Medulla oblongata (tissue), 1 donor: ENCODE results near the gene CAMK2B.
A peak's percentile ranks its signal among the peaks of the same experiment; 100 is the strongest.

ENCODE experiments used
- DNase-seq: peaks from one replicate; pipeline ENCODE4 v3.0.0-alpha.2; 2015; ENCODE audit errors: extremely low spot score

CAMK2B gene

DNA sequence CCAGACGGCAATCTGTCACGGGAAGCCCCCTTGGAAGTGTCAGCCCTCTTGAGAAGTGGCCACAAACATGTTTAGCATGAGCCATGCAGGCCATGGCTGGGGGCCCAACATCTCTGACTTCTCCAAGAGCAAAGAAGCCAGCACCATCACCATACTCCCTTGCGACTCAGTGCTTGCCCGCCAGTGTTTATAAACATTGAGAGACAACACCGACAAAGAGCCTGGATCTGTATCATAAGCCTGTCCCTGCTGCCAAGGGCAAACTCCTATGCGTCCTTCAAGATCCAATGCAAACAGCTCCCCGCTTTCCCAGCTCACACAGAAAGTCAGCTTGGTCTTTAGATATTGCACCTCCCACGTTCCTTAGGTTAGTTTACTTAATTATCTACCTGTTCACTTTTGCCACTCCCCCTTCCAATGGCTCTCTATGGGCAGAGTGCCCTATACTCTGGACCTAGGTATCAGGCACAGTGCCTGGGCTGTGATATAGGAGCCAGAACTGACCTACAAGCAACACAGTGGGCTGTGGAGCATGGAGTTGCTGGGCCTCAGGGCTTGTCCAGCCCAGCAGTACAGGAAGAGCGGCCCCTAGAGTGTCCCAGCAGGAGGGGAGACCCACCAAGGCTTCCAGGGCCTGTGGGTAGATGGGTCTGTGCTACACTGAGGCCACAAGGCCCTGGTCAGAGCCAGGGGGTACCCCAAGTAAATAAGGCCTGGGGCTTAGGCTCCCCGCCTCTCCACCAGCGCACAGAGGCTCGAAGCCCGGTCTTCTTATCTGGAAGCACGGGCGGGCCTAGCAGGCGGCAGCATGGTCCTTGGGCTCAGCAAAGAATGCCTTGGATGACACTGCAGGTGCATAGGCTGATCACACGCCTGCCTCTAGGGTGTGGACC lies 37.7 kb downstream of the CAMK2B start:
- no peak for DNase-seq

DNA sequence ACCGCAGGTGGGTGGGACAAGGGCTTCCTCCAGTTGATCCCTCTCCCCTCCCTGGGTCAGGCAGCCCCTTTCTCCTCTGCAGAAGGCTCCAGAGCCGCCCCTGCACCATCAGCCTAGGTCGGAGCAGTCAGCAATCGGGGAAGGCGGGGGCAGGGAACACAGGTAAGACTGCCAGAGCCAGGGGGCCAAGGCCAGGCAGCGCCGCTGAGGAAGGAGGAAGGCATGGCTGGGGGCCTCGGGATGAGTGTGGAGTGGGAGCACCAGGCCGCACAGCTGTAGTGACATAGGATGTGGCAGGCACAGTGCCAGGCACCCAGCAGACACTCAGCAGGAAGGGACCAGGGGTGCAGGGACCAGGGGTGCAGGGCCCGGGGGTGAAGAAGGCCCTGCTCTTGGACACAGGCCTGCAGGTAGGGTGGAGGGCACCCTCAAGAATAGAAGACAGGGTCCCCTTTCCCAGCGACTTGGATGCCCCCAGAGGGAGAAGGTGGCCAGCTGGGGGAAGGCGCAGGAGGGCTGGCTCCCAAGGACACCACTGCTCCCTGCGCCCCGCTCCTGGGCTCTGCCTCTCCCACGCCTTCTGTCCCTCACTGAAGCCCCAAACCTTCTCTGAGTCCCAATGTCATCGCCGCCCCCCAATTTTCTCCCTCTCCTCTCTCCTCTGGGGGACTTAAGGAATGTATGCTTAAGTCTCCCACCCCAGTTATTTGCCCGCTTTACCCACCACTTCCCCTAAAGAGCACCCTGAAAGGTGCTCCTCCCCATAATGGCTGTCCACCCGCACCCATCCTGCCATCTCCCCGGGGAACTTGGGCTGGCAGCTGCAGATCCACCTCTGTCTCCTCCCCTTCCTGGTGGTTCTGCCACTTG lies 38.5 kb downstream of the CAMK2B start:
- no peak for DNase-seq

DNA sequence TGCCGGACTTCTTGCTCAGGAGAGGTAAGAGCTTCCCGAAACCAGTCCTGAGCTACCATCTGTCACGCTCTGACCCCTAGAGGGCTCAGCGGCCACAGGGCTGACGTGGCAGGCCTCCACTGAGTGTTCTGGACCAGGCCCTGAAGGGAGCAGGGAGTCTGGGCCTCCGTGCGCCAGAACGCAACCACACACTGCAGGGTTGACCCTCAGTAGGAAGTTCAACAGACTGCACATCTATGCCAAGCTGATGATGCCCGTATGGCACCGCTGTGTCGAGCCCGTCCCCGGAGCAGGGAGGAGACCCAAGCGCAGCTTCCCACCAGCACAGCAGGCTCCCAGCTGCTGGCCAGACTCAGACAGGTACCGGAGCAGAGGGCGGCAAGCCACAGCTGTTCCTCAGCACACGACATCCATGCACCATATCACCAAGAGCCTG lies 39.2 kb downstream of the CAMK2B start:
- DNase-seq = no peak

DNA sequence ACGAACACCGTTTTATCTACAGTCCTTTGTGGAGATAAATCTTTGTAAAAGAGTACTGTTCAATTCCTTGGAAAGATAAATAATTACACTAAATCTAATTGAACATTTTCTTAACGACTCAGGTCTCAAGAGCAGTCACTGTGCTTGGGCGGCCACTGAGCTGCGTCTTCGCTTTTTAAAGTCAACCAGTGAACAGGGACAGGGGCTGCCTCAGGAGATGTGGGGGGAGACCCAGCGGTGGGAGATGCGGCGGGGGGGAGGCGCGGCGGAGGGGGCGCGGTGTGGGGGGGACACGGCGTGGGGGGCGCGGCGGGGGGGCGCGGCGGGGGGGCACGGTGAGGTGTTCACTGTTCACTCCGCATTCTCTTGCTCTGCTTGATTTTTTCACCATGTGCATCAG lies 39.8 kb downstream of the CAMK2B start:
- DNase-seq = no peak

DNA sequence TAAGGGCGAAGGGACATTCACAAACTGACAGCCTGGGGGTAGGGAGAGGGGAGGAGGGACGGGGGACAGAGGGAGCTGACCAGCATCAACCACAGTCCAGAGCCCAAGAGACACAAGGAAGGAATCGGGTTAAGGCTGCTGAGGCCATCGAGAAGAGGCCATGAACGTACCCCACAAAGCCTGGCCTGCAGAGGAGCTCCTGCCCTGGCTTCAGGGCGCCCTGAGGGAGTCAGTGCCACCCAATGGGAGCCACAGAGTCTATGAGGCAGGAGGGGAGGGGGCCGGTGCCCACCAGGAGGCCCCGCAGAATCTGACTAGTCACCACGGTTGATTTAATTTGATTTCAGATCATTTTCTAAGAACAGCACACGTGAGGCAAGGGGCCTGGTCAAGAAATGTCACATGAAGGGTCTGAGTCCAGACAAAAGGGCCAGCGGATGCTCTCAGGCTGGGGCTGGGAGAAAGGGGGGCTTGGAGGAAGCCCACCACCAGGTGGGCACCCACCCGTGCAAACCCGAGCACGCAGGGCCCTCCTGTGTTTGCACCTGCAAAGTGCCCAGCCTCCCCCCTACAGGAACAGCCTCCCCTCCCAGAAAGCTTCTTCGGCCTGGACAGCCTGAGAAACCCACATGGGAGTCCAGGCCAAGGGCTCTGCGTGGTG lies 40.4 kb downstream of the CAMK2B start:
- no peak for DNase-seq

DNA sequence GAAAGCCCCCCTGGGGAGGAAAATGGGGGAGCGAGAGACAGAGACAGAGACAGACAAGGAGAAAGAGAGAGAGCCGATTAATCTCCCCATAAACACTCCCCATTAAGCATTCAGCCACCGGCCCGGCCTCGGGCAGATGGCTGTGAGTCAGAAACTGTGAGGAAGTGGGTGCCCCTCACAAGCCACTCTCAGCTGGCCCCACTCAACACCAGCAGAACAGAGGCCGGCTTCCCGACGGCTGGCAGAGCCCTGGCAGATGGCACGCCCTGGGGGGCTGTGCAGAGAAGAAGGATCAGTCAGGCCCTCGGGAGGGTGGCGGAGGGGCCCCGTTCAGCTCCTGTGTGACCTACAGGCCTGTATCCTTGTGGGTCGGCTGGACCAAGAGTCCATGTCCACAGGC lies 41.2 kb downstream of the CAMK2B start:
- no peak for DNase-seq

DNA sequence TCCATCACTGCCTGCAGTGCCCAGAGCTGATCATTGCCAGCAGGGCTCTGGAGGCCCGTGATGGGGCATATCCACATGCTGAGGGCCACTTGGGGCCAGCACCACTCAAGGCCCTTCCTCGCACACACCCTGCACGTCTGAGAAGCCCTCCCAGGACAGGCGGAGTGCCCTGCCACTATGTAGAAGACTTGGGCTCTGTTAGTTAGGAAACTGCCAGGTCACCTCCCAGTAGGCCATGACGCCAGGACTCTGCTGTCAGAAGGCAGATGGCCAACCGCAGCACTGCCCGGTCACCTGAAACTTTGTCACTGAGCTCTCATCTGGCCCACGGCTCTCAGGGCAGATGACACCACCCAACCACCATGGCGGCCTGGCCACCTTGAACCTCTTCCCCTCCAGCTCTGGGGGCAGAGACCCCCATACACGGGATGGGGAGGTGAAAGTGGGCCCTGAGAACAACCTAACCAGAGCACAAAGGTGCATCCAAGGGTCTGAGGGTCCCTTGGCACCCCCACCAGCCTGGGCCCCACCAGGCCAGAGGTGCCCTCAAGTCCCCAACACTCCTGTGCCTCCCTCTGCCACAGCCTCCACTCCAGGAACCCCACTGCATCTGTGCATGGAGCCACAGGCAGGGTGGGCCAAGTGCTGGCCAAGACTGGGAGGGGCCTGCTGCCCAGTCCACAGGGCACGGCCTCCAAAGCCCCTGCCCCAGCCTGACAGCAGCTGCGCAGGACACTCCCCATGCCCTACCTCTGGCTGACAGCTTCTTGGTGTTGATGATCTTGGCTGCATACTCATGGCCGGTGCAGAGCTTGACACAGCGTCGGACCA lies 41.8 kb downstream of the CAMK2B start:
- peak; percentile 8 for DNase-seq

DNA sequence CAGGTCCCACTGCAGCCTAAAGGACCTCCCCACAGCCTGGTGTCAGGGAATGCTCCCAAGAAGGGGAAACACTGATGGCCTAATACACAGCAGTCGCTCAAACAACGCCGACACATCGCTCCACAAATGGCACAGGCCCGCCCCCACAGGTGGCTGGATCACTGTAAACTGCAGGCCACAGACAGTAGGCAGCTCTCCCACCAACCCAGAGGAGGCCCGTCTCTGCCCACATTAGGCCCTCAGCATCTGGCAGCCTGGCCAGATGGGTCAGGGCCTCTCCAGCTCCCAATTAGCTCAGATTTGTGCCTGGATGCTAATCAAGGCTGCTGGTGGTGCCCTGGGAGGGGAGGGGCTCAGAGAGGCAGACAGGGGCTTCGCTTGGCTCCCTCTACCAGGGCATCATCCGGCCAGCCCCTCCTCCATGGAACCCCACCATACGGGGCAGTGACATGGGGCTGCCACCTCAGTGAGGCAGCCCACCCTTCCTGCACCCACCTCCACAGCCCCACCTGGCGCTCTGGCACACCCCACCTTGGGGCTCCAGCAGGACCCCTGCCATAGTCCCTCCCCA lies 42.7 kb downstream of the CAMK2B start:
- no peak for DNase-seq

DNA sequence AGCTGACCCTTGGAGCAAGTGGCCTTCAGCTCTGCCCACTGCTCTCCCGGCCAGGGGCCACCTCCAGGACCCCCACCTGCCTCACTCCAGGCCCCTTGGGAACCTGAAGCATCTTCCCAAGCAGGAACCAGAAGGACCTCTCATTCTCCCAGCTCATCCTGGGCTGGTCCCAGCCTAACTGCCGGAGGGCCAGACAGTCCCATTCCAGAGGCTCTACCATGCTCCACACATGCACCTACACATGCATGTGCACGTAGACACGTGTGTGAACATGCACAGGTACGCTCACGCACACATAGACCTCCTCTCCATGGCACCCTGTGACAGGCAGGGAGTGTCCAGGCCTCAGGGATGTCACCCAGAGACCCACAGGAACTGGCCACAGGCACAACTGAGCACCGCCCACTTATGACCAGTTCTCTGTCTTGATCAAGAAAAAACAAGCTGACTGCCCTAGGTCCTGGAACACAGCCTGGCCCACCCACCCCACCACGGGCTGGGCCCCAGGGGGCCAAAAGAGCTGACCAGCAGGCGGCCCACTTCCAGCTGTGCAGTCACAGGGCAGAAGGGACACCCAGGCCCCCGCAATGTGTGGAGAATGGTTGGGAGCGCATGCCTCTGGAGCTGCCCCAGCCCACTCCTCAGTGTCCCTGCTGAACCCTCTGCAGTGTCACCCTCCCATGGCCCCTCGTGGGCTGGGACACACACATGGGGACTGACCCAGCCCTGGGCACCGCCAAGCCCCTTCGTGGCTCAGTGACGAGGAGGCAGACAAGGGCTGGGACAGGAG lies 43.4 kb downstream of the CAMK2B start:
- DNase-seq = no peak

DNA sequence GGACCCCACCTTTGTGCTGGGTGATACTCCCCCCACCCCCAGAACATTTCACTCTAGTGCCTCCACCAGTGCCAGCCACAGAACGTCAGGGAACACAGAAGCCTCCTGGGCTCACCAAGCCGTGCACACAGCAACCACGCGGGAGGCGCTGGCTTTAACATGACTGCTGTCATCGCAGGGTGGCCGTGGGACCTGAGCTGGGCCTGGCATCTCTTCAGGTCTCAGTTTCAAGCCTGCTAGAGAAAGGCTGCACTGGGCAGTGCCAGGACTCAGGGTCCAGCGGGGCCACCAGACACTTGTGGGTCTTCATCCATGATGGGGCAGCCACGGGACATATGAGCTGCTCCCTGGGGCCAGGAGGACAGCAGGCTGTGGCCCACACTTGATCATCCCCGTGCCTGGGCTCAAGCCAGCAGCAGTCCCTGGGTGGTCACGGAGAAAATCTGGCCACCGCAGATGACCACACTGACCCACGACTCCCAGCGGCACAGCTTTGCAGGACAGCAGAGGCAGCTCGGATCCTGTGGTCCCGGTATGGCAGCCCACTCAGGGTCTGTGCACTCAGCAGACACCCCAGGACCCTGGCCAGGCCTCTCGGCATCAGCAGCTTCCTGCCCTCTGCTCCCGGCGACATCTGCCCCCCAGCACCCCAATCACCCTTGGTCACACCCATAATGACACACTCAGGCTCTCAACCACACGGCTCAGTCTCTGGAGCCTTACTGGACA lies 44.2 kb downstream of the CAMK2B start:
- DNase-seq = no peak

DNA sequence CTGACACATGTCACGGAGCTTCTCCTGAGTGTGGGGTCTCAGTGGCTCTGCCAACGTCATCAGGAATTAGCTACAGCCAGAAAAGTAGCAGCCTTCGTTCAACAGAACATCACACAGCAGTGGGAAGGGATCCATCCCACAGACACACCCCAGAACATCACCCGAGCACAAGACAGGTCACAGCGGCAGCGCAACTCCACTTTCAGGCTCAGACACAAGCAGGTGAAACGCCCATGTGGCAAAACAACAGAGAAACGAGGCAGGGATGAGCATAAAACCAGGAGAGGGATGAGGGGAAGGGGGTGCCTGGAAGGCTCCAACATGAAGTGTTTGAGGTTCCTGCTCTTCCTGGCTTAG lies 44.8 kb downstream of the CAMK2B start:
- DNase-seq = no peak

DNA sequence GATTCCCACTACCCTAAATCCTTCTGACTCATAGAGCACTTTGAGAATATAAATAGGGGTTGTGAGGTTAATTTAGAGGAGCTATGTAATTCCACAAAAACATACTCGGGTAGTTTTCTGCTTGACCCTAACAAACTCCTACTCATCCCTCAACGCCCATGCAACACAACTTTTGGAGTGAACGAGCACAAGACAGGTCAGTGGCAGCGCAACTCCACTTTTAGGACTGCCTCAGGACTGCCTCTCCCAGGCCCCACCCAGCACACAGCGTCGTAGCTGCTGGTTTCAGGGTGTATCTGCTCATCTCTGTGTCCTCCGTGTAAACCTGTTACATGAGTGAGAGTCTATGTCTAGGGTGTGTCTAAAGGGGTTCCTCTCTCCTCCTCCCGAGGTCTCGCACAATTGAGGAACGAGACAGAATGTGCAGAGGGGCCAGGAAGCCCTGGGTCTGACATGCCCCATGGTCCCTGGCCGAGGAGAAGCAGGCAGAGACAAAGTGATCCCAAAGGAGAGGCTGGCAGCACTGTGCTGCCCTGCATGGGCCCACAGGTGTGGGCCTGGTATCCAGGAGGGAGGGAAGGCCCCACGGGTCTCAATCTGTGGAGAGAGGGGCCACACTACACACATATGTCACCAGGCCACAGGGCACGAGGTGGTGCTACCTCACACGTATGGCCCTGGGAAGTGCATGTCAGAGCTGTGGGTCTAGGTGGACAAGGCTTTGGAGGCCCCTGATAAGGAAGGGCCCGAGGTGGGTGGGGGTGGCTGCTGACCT lies 45.5 kb downstream of the CAMK2B start:
- DNase-seq = no peak

DNA sequence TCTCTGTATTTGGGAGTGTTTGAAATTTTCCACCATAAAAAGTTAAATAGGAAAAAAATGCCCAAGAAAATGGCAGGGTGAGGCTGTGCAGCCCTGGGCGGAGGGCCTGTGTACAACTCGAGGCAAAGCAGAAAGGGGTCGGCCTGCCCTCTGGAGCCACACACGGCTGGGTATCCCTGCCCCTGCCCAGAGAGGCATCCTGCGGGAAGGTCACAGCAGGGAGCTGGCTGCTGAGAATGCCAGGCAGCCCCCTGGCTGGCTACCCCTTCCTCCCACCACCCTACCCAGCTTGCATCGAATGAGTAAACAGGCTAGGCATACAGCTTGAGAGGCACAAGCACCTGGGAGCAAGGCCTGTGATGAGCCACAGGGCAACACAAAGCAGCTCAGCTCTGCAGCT lies 46.1 kb downstream of the CAMK2B start:
- no peak for DNase-seq

DNA sequence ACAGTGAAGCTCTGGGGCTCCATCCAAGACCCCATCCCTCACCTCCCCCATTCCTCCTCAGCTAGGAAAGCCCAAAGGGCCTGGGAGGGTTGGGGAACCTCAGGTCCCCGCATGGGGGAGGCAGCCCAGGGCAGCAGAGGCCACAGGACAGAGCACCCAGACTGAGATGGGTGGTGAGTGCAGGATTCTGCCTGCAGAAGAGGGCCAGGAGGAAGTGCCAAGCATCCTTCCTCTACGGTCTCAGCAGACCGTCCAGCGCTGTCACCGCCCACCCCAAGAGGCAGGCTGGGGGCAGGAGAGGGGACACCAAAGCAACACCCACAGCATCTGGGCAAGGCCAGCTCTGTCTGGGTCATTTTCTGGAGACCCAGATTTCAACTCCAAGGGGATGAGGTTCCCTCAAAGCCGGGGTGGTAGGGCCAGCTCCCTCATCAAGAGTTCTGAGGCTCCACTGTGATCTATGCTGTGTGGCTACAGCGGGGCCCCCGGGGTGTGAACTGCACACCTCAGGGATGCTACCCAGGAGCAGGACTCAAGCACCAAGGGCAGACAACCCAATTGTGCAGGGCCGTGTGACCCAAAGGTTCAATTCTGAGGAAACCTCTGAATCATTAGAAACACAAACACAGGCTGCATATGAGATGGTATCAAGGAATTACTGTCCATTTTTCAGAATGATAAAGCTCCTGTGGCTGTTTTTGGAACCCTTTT lies 46.8 kb downstream of the CAMK2B start:
- DNase-seq = no peak

DNA sequence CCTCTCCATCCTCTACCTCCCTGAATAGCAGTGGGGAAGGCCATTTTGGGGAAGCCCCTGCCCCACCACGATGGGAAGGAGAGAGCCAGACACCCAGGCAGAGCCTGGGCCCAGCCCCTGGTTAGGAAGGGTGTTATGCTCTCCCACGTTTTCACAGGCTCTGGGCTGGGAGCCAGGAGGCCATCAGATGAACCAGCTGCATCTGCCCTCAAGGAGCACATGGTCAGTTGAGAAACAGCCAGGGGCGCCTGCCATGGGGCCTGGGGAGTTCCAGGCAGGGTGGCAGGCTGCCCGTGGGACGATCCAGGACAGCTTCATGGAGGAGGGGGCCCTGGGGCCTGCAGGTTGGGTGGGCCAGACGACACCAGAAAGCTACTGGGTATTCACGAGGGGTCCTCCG lies 47.5 kb downstream of the CAMK2B start:
- no peak for DNase-seq

DNA sequence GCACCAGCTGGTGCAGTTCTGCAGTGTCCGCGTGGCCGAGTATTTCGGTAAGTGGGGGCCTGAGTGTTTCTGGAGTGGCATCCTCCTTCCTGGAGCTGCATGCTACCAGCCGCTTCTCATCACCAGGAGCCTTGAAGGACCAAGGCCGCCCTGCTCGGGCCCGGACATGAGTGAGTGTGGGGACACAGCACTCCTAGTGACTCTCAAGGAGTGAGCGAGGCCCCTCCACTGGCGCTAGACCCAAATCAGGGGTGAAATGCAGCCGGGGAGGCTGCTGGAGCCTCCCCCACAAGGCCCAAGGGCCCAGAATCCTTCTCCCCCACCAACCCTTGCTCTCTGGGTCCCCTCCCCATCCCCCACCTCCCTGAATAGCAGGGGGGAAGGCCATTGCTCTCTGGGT lies 48.0 kb downstream of the CAMK2B start:
- DNase-seq = no peak

DNA sequence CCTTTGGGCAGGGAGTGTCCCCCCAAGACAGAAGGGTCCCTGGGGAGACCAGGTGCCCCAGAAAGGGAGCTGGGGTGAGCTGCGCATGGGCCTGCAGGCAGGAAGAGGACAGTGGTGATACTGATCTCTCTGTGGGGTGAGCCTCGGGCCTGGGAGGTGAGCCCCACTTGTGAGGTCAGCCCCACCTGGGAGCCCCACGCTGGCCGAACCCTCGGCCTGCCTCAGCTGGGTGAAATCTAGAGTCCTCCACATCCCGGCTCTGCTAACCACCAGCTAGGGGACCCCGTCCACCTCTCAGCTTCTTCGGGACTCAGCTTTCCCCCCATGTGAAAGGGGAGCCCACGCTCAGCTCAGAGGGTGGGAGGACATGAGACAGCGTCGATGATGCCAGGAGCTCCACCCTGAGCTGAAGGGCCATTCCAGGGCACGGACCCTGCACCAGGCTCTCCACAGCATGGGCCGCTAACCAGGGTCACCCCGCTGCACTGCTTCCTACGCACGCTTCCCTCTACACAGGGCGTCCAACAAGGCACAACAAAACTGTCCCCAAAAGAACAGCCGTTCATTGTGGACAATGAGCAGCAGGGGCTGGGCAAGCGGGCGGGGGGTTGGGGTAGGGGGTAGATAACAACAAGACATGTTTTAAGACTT lies 48.7 kb downstream of the CAMK2B start:
- DNase-seq = no peak
